WI38 (cell line): Measurements from ENCODE around the gene NUDT22.

ENCODE experiments used
- H3K4me3 ChIP-seq: 2 replicates; pipeline ENCODE4 v1.5.1; 2011; ENCODE audit warnings: low read depth, mild to moderate bottlenecking, control low read depth, low read length
- TF ChIP-seq, protein P1 (sequence below): IDR thresholded peaks from 2 replicates; pipeline ENCODE4 v1.5.1; 2012; ENCODE audit warnings: low read depth, mild to moderate bottlenecking, control low read depth, low read length

Gene NUDT22

DNA sequence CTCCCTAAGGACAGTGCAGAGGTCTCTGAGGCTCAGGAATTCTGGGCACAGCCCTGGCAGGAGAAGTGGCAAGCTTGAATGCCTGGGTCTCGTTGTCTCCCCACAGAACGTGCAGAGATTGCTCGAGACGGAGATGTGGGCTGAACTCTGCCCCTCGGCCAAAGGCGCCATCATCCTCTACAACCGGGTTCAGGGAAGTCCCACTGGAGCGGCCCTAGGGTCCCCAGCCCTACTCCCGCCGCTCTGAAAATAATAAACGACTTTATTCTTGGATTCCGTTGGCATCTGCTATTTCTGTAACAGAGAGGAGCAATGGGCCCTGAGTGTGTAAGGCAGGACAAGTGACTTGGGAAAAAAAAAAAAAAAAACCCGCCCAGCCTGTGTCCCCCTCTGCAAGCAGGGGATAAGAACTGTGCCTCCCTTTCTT lies 3.7 kb downstream of the NUDT22 start:
- TF ChIP-seq, protein P1, sequence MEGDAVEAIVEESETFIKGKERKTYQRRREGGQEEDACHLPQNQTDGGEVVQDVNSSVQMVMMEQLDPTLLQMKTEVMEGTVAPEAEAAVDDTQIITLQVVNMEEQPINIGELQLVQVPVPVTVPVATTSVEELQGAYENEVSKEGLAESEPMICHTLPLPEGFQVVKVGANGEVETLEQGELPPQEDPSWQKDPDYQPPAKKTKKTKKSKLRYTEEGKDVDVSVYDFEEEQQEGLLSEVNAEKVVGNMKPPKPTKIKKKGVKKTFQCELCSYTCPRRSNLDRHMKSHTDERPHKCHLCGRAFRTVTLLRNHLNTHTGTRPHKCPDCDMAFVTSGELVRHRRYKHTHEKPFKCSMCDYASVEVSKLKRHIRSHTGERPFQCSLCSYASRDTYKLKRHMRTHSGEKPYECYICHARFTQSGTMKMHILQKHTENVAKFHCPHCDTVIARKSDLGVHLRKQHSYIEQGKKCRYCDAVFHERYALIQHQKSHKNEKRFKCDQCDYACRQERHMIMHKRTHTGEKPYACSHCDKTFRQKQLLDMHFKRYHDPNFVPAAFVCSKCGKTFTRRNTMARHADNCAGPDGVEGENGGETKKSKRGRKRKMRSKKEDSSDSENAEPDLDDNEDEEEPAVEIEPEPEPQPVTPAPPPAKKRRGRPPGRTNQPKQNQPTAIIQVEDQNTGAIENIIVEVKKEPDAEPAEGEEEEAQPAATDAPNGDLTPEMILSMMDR = no peak
- H3K4me3 ChIP-seq = peak overlapping the region; percentile 71

- TF ChIP-seq, protein P1 = no peak
- H3K4me3 ChIP-seq = peak within 1 kb of the TSS; percentile 71
These were observed 4.3 kb downstream of the NUDT22 start, which contains the start of gene DNAJC4 for GRCh38 chr11:64230171-64230984. TSS of gene DNAJC4 (plus strand) at chr11:64230548. CDS start at chr11:64230855, 307 bp downstream.

GRCh38 chr11:64230985-64231365 lies 4.9 kb downstream of the NUDT22 start:
- TF ChIP-seq, protein P1 = no peak
- H3K4me3 ChIP-seq = peak overlapping the region; percentile 71

DNA sequence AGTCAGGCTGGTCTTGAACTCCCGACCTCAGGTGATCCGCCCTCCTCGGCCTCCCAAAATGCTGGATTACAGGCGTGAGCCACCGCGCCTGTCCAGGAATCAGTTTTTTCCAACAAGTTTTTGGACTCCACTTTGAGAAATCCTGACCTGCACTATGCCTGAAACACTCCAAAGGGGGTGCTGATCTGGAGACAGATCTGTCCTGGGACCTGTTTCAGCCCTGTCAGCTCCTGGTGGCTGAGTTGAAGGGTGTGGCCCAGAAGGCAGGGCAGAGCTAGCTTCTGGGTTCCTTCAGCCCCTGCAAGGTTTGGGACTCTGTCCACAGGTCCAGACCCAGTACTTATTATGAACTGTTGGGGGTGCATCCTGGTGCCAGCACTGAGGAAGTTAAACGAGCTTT lies 5.5 kb downstream of the NUDT22 start:
- TF ChIP-seq, protein P1 = no peak
- no peak overlapping the region for H3K4me3 ChIP-seq

DNA sequence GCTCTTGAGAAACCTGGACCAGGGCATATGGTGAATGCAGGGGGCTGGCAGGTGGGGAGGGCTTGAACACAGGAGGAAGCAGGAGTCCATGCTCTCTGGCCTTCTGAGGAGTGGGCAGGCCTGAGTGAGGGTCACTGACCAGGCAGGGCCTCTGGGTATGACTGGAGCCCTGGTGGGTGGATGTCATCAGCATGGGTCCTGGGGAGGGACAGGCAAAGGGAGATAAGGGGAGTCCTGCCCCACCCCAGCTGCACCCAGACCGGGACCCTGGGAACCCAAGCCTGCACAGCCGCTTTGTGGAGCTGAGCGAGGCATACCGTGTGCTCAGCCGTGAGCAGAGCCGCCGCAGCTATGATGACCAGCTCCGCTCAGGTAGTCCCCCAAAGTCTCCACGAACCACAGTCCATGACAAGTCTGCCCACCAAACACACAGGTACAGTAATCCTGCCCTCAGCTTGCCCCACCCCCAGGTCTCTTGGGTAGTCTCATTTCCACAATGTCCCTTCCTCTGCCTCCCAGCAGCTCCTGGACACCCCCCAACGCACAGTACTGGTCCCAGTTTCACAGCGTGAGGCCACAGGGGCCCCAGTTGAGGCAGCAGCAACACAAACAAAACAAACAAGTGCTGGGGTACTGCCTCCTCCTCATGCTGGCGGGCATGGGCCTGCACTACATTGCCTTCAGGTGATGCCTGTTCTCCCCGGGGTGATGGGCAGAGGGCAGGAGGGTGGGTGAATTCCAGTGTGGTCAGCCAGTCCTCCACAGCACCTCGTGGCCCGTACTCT lies 6.3 kb downstream of the NUDT22 start:
- H3K4me3 ChIP-seq = no peak overlapping the region
- TF ChIP-seq, protein P1 = no peak

GRCh38 chr11:64232967-64233315 lies 6.9 kb downstream of the NUDT22 start:
- no peak overlapping the region for H3K4me3 ChIP-seq
- TF ChIP-seq, protein P1 = no peak

- TF ChIP-seq, protein P1 = no peak
- peak within 1 kb of the TSS; percentile 68 for H3K4me3 ChIP-seq
These were observed 8.0 kb downstream of the NUDT22 start, which contains the start of gene VEGFB for GRCh38 chr11:64233913-64234586. TSS of gene VEGFB (plus strand) at chr11:64234584. CDS start at chr11:64234834, 250 bp downstream.
